Liver (tissue), 9 donors: ENCODE results near the gene SMIM5. TPM values are rescaled to one million over a fixed set of nuclear protein-coding genes. Genes with fewer than 3 reads are reported as not detected.

Experiments
- DNase-seq: peaks from one replicate; pipeline ENCODE4 v3.0.0-alpha.2; 2017; ENCODE audit warnings: low spot score
- H3K27ac ChIP-seq, 2 donors: one replicate each; pipeline ENCODE4 v1.7.0; 2013; ENCODE audit warnings: inconsistent platforms in 2 of 2, low read length in 2 of 2, control low read depth in 1 of 2, low read depth in 1 of 2, mild to moderate bottlenecking in 1 of 2
- H3K27me3 ChIP-seq, 4 donors: one replicate each; pipeline versions ENCODE4 v1.6.1 to v1.7.0; 2013; ENCODE audit warnings: low read length in 3 of 4, inconsistent platforms in 1 of 4, mild to moderate bottlenecking in 1 of 4, moderate library complexity in 1 of 4; ENCODE audit not compliant: control insufficient read depth in 4 of 4, insufficient read depth in 4 of 4
- H3K36me3 ChIP-seq, 4 donors: one replicate each; pipeline versions ENCODE4 v1.6.1 to v1.7.0; 2013; ENCODE audit warnings: low read length in 3 of 4, mild to moderate bottlenecking in 3 of 4, low read depth in 1 of 4, moderate library complexity in 1 of 4; ENCODE audit not compliant: control insufficient read depth in 4 of 4, insufficient read depth in 3 of 4
- H3K4me1 ChIP-seq, 4 donors: one replicate each; pipeline versions ENCODE4 v1.6.1 to v1.7.0; 2013; ENCODE audit warnings: low read length in 3 of 4, mild to moderate bottlenecking in 3 of 4, moderate library complexity in 1 of 4; ENCODE audit not compliant: control insufficient read depth in 4 of 4, insufficient read depth in 4 of 4
- H3K4me3 ChIP-seq, 3 donors: one replicate each; pipeline versions ENCODE4 v1.6.1 to v1.7.0; 2013; ENCODE audit warnings: low read length in 3 of 3, control low read depth in 1 of 3, low read depth in 1 of 3, mild to moderate bottlenecking in 1 of 3
- H3K9ac ChIP-seq, 2 donors: one replicate each; pipeline ENCODE4 v1.7.0; 2013; ENCODE audit warnings: low read length in 2 of 2, mild to moderate bottlenecking in 2 of 2, moderate library complexity in 2 of 2, control low read depth in 1 of 2, low read depth in 1 of 2
- H3K9me3 ChIP-seq, 4 donors: one replicate each; pipeline versions ENCODE4 v1.6.1 to v1.7.0; 2013; ENCODE audit warnings: low read length in 3 of 4; ENCODE audit not compliant: control insufficient read depth in 4 of 4
- EGR1 ChIP-seq, 2 donors: IDR thresholded peaks; 2 replicates each; pipeline ENCODE4 v1.6.1; 2016 to 2018; ENCODE audit warnings: antibody characterized with exemption in 2 of 2, low read depth in 2 of 2
- FOXA1 ChIP-seq: IDR thresholded peaks from 2 replicates; pipeline ENCODE4 v1.6.1; 2016; ENCODE audit warnings: antibody characterized with exemption
- FOXA2 ChIP-seq: IDR thresholded peaks from 2 replicates; pipeline ENCODE4 v1.6.1; 2016; ENCODE audit warnings: antibody characterized with exemption
- GABPA ChIP-seq, 2 donors: IDR thresholded peaks in 1 of 2; conservative IDR thresholded peaks in 1 of 2; 2 replicates each; pipeline ENCODE4 v1.6.1; 2016; ENCODE audit warnings: antibody characterized with exemption in 2 of 2, mild to moderate bottlenecking in 1 of 2, moderate library complexity in 1 of 2
- HNF4A ChIP-seq, 2 donors: conservative IDR thresholded peaks; 2 replicates each; pipeline ENCODE4 v1.6.1; 2016; ENCODE audit warnings: antibody characterized with exemption in 2 of 2, mild to moderate bottlenecking in 2 of 2
- HNF4G ChIP-seq: IDR thresholded peaks from 2 replicates; pipeline ENCODE4 v1.6.1; 2016; ENCODE audit warnings: antibody characterized with exemption
- JUND ChIP-seq, 2 donors: IDR thresholded peaks; 2 replicates each; pipeline ENCODE4 v1.6.1; 2016; ENCODE audit warnings: antibody characterized with exemption in 2 of 2
- NR2F2 ChIP-seq: IDR thresholded peaks from 2 replicates; pipeline ENCODE4 v1.6.1; 2016; ENCODE audit warnings: antibody characterized with exemption
- RAD21 ChIP-seq, 2 donors: IDR thresholded peaks; 2 replicates each; pipeline ENCODE4 v1.6.1; 2016; ENCODE audit warnings: antibody characterized with exemption in 2 of 2, mild to moderate bottlenecking in 2 of 2
- RXRA ChIP-seq, 2 donors: IDR thresholded peaks; 2 replicates each; pipeline ENCODE4 v1.6.1; 2017 to 2018; ENCODE audit warnings: antibody characterized with exemption in 2 of 2, mild to moderate bottlenecking in 1 of 2
- SP1 ChIP-seq: IDR thresholded peaks from 2 replicates; pipeline ENCODE4 v1.6.1; 2018; ENCODE audit warnings: antibody characterized with exemption, mild to moderate bottlenecking
- TAF1 ChIP-seq: conservative IDR thresholded peaks from 2 replicates; pipeline ENCODE4 v1.6.1; 2016; ENCODE audit warnings: antibody characterized with exemption, mild to moderate bottlenecking
- YY1 ChIP-seq: IDR thresholded peaks from 2 replicates; pipeline ENCODE4 v1.6.1; 2016; ENCODE audit warnings: antibody characterized with exemption, mild to moderate bottlenecking
- WGBS: extraction: QIAGEN DNeasy Blood & Tissue Kit; methylation state at CpG from one replicate; pipeline ENCODE4 v1.1.7; 2013; 5-methylcytosine and 5-hydroxymethylcytosine counted together
- polyA plus RNA-seq, 2 donors: library from polyadenylated mRNA; stranded (reverse) in 1 of 2; unstranded in 1 of 2; fragments of 200-250 nt in 1 of 2; fragments of >200 nt in 1 of 2; fragmentation: Nextera tagmentation in 1 of 2; extraction: Ambion mirVana in 1 of 2; gene quantifications; one replicate each; pipeline versions ENCODE4 v1.2.1 to v1.2.3, GENCODE V29; 2013 to 2015
- total RNA-seq, 2 donors: library from RNA; depleted of rRNA; stranded (reverse); fragments of >200 nt; gene quantifications; one replicate each; pipeline ENCODE4 v1.2.3, GENCODE V29; 2014
- TF ChIP-seq, protein P1 (sequence below): IDR thresholded peaks from 2 replicates; pipeline ENCODE4 v1.6.1; 2016; ENCODE audit warnings: antibody characterized with exemption
- TF ChIP-seq, protein P2 (sequence below): IDR thresholded peaks from 2 replicates; pipeline ENCODE4 v1.6.1; 2016; ENCODE audit warnings: antibody characterized with exemption, mild to moderate bottlenecking
- TF ChIP-seq, protein P3 (sequence below): fragments of 150-350 bp; IDR thresholded peaks from 2 replicates; pipeline ENCODE4 v1.5.1; 2017; ENCODE audit warnings: improper control_type of control experiment, low read depth, low read length; ENCODE audit not compliant: missing input control
- TF ChIP-seq, protein P4 (sequence below): IDR thresholded peaks from 2 replicates; pipeline ENCODE4 v1.6.1; 2016; ENCODE audit warnings: antibody characterized with exemption
- TF ChIP-seq, protein P5 (sequence below): IDR thresholded peaks from 2 replicates; pipeline ENCODE4 v1.6.1; 2016; ENCODE audit warnings: antibody characterized with exemption
- donor health status: healthy.
- donor health status: healthy.
- donor health status: healthy.
- donor health status: healthy.
- donor health status: healthy.

Gene SMIM5
- total and polyA plus RNA-seq, 4 donors: 0.10 to 54.9 (median 0.18) TPM

DNA sequence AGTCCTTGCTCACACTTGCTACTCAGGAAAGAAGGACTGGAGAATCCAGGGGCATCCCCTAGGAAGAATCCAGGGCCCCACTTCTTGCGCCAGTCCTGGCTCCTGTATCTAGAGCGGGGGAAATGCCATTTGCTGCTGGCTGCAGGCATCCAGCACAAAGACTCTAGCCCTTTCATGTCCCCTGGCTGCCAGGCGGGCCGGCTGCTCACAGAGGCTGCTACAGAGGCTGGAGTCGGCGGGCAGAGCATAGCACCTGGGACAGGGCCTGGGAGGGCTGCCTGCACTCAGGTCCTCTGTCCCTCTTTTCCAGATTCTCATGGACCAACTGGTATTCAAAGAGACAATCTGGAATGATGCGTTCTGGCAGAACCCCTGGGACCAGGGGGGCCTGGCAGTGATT is 13.8 kb downstream of the SMIM5 start (continued):
- TF ChIP-seq FOXA1: no peak

DNA sequence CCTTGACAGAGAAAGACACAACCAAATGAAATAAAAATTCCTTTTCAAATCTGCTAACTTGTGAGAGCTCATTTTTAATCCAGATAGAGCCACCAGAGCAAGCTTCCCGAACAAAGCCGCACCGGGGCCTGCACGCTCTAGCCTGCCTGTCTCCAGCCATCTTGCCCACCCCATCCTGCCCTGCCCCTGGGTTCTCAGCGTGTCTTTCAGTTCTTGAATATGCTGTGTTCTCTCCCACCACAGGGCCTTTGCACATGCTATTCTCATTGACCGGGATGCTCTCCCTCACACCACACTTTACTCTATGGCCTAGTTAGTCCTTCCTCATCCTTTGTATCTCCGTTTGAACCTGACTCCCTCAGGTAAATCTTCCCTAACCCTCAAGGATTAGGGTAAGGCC is 14.7 kb downstream of the SMIM5 start:
- peaks cover 6 to 28% (median 12%) of the 10 kb centered on the region in 4 donors for H3K36me3 ChIP-seq
- 97% methylated on average over 7 of the region's 7 CpGs for WGBS

More for the DNA sequence above, 14.7 kb downstream of the SMIM5 start:
- Histone ChIP-seq H3K4me1 (peaks cover 6 to 17% (median 11%) of the 10 kb centered on the region in 4 donors), H3K9me3 (no peaks in the 10 kb centered on the region), H3K9ac (no peak overlapping the region), H3K27ac (no peak overlapping the region), H3K27me3 (no peaks in the 10 kb centered on the region), H3K4me3 (no peak overlapping the region)
- no peak for DNase-seq
- no peak for TF ChIP-seq RAD21 (IDR thresholded peaks at IDR 0.05)
- no peak for TF ChIP-seq HNF4A (conservative IDR thresholded peaks at IDR 0.05)
- TF ChIP-seq, protein P1, sequence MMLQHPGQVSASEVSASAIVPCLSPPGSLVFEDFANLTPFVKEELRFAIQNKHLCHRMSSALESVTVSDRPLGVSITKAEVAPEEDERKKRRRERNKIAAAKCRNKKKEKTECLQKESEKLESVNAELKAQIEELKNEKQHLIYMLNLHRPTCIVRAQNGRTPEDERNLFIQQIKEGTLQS: no peak
- no peak for TF ChIP-seq FOXA1
- TF ChIP-seq YY1: no peak
- TF ChIP-seq, protein P2, sequence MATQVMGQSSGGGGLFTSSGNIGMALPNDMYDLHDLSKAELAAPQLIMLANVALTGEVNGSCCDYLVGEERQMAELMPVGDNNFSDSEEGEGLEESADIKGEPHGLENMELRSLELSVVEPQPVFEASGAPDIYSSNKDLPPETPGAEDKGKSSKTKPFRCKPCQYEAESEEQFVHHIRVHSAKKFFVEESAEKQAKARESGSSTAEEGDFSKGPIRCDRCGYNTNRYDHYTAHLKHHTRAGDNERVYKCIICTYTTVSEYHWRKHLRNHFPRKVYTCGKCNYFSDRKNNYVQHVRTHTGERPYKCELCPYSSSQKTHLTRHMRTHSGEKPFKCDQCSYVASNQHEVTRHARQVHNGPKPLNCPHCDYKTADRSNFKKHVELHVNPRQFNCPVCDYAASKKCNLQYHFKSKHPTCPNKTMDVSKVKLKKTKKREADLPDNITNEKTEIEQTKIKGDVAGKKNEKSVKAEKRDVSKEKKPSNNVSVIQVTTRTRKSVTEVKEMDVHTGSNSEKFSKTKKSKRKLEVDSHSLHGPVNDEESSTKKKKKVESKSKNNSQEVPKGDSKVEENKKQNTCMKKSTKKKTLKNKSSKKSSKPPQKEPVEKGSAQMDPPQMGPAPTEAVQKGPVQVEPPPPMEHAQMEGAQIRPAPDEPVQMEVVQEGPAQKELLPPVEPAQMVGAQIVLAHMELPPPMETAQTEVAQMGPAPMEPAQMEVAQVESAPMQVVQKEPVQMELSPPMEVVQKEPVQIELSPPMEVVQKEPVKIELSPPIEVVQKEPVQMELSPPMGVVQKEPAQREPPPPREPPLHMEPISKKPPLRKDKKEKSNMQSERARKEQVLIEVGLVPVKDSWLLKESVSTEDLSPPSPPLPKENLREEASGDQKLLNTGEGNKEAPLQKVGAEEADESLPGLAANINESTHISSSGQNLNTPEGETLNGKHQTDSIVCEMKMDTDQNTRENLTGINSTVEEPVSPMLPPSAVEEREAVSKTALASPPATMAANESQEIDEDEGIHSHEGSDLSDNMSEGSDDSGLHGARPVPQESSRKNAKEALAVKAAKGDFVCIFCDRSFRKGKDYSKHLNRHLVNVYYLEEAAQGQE: no peak
- no peak for TF ChIP-seq GABPA (IDR thresholded peaks at IDR 0.05 in 1 of 2, conservative IDR thresholded peaks at IDR 0.05 in 1 of 2)
- no peak for TF ChIP-seq HNF4G
- TF ChIP-seq JUND (IDR thresholded peaks at IDR 0.05): no peak
- TF ChIP-seq, protein P3, sequence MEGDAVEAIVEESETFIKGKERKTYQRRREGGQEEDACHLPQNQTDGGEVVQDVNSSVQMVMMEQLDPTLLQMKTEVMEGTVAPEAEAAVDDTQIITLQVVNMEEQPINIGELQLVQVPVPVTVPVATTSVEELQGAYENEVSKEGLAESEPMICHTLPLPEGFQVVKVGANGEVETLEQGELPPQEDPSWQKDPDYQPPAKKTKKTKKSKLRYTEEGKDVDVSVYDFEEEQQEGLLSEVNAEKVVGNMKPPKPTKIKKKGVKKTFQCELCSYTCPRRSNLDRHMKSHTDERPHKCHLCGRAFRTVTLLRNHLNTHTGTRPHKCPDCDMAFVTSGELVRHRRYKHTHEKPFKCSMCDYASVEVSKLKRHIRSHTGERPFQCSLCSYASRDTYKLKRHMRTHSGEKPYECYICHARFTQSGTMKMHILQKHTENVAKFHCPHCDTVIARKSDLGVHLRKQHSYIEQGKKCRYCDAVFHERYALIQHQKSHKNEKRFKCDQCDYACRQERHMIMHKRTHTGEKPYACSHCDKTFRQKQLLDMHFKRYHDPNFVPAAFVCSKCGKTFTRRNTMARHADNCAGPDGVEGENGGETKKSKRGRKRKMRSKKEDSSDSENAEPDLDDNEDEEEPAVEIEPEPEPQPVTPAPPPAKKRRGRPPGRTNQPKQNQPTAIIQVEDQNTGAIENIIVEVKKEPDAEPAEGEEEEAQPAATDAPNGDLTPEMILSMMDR: no peak
- no peak for TF ChIP-seq NR2F2
- TF ChIP-seq SP1: no peak
- TF ChIP-seq TAF1: no peak
- TF ChIP-seq, protein P4, sequence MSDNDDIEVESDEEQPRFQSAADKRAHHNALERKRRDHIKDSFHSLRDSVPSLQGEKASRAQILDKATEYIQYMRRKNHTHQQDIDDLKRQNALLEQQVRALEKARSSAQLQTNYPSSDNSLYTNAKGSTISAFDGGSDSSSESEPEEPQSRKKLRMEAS: no peak
- TF ChIP-seq, protein P5, sequence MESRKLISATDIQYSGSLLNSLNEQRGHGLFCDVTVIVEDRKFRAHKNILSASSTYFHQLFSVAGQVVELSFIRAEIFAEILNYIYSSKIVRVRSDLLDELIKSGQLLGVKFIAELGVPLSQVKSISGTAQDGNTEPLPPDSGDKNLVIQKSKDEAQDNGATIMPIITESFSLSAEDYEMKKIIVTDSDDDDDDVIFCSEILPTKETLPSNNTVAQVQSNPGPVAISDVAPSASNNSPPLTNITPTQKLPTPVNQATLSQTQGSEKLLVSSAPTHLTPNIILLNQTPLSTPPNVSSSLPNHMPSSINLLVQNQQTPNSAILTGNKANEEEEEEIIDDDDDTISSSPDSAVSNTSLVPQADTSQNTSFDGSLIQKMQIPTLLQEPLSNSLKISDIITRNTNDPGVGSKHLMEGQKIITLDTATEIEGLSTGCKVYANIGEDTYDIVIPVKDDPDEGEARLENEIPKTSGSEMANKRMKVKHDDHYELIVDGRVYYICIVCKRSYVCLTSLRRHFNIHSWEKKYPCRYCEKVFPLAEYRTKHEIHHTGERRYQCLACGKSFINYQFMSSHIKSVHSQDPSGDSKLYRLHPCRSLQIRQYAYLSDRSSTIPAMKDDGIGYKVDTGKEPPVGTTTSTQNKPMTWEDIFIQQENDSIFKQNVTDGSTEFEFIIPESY: no peak
- TF ChIP-seq FOXA2: no peak
- TF ChIP-seq RXRA (IDR thresholded peaks at IDR 0.05): no peak
- TF ChIP-seq EGR1 (IDR thresholded peaks at IDR 0.05; ENCODE audit: low read depth in 2 of 2): no peak
